ENCODE results near the gene CMTR1.

The CMTR1 gene

DNA sequence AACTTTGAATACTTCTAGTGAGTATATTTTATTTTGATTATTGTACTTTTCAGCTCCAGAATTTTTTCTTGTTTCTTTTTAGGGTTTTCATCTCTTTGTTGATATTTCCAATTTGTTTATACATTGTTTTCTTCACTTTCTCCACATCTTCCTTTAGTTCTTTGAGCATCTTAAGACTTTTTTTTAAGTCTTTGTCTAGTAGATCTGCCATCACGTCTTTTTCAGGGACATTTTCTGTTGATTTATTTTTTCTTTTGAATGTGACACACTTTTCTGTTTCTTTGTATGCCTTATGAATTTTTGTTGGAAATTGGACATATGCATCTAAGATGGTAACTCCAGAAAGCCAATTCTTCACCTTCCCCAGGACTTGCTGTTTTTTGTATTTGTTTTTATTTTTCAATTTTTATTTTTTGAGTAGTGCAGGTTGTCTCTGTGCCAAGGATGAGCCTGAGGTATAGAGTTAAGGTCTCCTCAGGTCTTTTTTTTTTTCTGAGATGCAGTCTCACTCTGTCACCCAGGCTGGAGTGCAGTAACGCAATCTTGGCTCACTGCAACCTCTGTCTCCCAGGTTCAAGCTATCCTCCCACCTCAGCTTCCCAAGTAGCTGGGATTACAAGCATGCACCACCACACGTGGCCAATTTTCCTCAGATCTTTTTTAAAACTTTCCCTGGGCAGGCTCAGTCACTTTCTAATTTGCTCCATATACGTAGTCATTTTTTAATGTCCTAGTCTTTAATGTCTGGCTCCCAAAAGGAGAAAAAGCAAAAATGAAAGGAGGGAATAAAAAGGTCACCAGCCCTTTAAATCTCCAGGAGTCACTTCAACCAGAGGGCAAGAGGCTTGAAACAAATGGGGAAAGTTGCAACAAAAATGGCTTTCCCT, 6.7 kb upstream of the CMTR1 start:
- DNase-seq (ENCODE audit: low spot score) = no peak
- no peak overlapping the region for H3K4me3 ChIP-seq (ENCODE audit: severe bottlenecking)
- ATAC-seq (ENCODE audit: low read depth) = no peak
- H3K27ac ChIP-seq (ENCODE audit: poor library complexity, severe bottlenecking) = no peak overlapping the region
- TF ChIP-seq, protein P1, sequence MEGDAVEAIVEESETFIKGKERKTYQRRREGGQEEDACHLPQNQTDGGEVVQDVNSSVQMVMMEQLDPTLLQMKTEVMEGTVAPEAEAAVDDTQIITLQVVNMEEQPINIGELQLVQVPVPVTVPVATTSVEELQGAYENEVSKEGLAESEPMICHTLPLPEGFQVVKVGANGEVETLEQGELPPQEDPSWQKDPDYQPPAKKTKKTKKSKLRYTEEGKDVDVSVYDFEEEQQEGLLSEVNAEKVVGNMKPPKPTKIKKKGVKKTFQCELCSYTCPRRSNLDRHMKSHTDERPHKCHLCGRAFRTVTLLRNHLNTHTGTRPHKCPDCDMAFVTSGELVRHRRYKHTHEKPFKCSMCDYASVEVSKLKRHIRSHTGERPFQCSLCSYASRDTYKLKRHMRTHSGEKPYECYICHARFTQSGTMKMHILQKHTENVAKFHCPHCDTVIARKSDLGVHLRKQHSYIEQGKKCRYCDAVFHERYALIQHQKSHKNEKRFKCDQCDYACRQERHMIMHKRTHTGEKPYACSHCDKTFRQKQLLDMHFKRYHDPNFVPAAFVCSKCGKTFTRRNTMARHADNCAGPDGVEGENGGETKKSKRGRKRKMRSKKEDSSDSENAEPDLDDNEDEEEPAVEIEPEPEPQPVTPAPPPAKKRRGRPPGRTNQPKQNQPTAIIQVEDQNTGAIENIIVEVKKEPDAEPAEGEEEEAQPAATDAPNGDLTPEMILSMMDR (IDR thresholded peaks at IDR 0.05; ENCODE audit: poor library complexity, severe bottlenecking) = no peak
- no peaks in the 10 kb centered on the region for H3K27me3 ChIP-seq (ENCODE audit: insufficient read depth, poor library complexity, severe bottlenecking)
- H3K4me1 ChIP-seq (ENCODE audit: insufficient read depth, poor library complexity, severe bottlenecking) = no peaks in the 10 kb centered on the region
- no peaks in the 10 kb centered on the region for H3K36me3 ChIP-seq (ENCODE audit: low read depth)
- no peaks in the 10 kb centered on the region for H3K9me3 ChIP-seq (ENCODE audit: severe bottlenecking)

DNA sequence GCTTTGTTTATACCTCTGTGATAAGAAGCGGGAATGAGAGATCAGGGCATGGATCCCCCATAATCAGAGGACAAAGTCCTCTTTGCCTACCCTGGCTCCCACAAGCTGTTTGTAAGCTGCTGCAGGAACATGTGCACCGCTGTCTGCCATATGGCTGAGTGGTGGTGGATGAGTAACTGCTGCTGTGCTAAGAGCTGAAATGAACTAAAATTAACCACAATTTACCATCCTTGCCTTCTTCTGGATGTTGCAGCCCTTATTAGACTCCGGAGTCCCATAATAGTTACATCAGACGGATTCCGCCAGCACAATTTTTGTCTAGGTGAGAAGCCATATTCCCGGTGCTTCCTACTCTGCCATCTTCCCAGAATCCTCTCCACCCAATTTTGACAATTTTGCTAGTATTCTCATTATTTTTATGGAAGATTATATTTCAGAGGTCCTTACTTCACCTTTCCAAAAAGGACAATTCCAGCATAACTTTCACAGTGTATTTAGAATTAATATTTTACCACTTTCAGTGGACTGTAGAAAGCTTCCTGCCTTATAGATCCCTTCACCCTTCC, 6.0 kb upstream of the CMTR1 start:
- H3K27ac ChIP-seq (ENCODE audit: poor library complexity, severe bottlenecking) = no peak overlapping the region
- DNase-seq (ENCODE audit: low spot score) = no peak
- no peak for ATAC-seq (ENCODE audit: low read depth)
- H3K27me3 ChIP-seq (ENCODE audit: insufficient read depth, poor library complexity, severe bottlenecking) = no peaks in the 10 kb centered on the region
- H3K36me3 ChIP-seq (ENCODE audit: low read depth) = no peaks in the 10 kb centered on the region
- H3K4me1 ChIP-seq (ENCODE audit: insufficient read depth, poor library complexity, severe bottlenecking) = no peaks in the 10 kb centered on the region
- TF ChIP-seq, protein P1 (IDR thresholded peaks at IDR 0.05; ENCODE audit: poor library complexity, severe bottlenecking) = no peak
- no peak overlapping the region for H3K4me3 ChIP-seq (ENCODE audit: severe bottlenecking)
- no peaks in the 10 kb centered on the region for H3K9me3 ChIP-seq (ENCODE audit: severe bottlenecking)

DNA sequence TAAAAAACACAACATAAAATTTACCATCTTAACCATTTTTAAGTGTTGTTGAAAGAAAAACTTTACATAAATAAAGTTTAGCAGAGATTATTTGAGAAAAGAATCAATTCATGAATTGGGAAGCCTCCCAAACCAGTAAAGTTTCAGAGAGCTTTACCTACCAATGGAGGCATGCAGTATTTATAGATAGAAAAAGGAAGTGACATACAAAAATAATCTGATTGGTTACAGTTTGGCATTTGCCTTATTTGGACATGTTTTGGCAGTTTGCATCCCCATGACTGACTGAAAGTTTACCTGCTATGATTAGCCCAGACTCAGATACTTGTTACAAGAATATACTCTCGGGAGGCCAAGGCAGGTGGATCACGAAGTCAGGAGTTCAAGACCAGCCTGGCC, 3.7 kb upstream of the CMTR1 start:
- Histone ChIP-seq H3K4me1 (ENCODE audit: insufficient read depth, poor library complexity, severe bottlenecking) (peaks cover 2% of the 10 kb centered on the region), H3K27me3 (ENCODE audit: insufficient read depth, poor library complexity, severe bottlenecking) (no peaks in the 10 kb centered on the region), H3K27ac (ENCODE audit: poor library complexity, severe bottlenecking) (no peak overlapping the region), H3K4me3 (ENCODE audit: severe bottlenecking) (no peak overlapping the region), H3K9me3 (ENCODE audit: severe bottlenecking) (no peaks in the 10 kb centered on the region), H3K36me3 (ENCODE audit: low read depth) (no peaks in the 10 kb centered on the region)
- TF ChIP-seq, protein P1 (IDR thresholded peaks at IDR 0.05; ENCODE audit: poor library complexity, severe bottlenecking) = no peak
- ATAC-seq (ENCODE audit: low read depth) (no peak), DNase-seq (ENCODE audit: low spot score) (no peak)

DNA sequence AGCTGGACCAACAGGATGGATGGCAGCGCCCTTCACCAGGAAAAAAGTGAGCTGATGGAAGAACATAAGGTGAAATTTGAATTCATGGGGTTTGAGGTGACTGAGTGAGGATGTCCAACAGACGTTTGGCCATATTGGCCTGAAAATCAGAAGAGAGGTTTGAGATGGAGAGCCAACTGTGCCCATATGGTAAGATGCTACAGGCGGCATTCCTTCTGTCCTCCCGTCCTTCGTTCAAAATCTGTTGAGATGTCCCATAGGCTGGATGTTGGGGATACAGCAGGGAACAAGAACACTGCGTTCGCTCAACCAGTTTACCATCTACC, 468 bp upstream of the CMTR1 start:
- ATAC-seq (ENCODE audit: low read depth) (no peak), DNase-seq (ENCODE audit: low spot score) (no peak)
- Histone ChIP-seq H3K27ac (ENCODE audit: poor library complexity, severe bottlenecking) (peak overlapping the region; percentile 29), H3K27me3 (ENCODE audit: insufficient read depth, poor library complexity, severe bottlenecking) (no peaks in the 10 kb centered on the region), H3K36me3 (ENCODE audit: low read depth) (peaks cover 13% of the 10 kb centered on the region), H3K4me3 (ENCODE audit: severe bottlenecking) (peak overlapping the region; percentile 98), H3K4me1 (ENCODE audit: insufficient read depth, poor library complexity, severe bottlenecking) (peaks cover 4% of the 10 kb centered on the region), H3K9me3 (ENCODE audit: severe bottlenecking) (no peaks in the 10 kb centered on the region)
- TF ChIP-seq, protein P1 (IDR thresholded peaks at IDR 0.05; ENCODE audit: poor library complexity, severe bottlenecking) = no peak
